HL-60/S4 treated with phorbol 12-myristate 13-acetate at 8.2 ng/mL for 4 days and 3 days (cell line): ENCODE data around the gene OSBPL9.
"Not testable (repeated sequence)": the region's sequence is repeated elsewhere in the genome, so short reads cannot be mapped to it uniquely, and the experiment has no call there.

Experiments used
- in situ Hi-C: fragments of 300-500 bp; cut with MboI; formaldehyde crosslinking; loops from 2 replicates; pipeline ENCODE4 v1.15.0; 2022; ENCODE audit warnings: low sequenced_read_pairs

OSBPL9 gene

DNA sequence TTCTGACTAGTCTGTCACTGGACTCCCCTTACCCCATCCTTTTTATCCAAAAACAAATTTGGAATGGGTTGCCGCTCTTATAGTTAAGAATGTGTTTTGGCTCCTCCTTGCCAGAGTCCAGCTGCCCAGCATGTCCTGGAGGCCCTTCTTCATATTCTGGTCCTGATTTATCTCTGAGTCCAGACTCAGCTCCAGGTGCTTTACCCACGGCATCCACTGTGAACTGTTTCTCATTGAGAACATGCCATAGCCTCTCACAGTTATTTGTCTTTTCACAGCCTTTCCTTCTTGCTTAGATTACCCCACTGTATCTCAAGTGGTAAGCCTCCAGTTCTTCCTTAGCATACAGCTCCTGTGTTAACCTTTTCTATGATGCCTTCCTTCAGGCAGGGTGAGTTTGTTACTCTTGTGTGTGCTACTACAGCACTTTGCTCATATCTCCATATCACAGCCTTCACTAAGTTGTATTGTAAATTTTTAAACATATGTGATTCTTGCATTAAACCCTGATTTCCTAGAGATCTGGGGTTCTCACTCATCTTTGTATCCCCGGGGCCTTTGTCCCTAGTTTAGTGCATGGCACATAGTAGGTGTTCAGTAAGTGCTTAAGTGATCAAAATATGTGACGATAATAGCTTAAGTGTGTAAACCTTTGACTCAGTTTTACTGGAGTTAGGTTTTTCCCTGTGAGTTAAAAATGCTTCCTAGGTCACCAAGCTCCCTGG, 116.0 kb downstream of the OSBPL9 start:
- in situ Hi-C loops = no loop called here

DNA sequence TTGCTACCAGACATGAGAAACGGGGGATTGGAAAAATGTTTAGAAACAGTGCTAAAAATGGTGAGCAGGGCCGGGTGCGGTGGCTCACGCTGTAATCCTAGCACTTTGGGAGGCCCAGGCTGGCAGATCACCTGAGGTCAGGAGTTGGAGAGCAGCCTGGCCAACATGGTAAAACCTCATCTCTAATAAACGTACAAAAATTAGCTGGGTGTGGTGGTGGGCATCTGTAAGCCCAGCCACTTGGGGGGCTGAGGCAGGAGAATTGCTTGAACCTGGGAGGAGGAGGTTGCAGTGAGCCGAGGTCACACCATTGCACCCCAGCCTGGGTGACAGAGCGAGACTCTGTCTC, 116.5 kb downstream of the OSBPL9 start:
- in situ Hi-C loops = not testable (repeated sequence)

DNA sequence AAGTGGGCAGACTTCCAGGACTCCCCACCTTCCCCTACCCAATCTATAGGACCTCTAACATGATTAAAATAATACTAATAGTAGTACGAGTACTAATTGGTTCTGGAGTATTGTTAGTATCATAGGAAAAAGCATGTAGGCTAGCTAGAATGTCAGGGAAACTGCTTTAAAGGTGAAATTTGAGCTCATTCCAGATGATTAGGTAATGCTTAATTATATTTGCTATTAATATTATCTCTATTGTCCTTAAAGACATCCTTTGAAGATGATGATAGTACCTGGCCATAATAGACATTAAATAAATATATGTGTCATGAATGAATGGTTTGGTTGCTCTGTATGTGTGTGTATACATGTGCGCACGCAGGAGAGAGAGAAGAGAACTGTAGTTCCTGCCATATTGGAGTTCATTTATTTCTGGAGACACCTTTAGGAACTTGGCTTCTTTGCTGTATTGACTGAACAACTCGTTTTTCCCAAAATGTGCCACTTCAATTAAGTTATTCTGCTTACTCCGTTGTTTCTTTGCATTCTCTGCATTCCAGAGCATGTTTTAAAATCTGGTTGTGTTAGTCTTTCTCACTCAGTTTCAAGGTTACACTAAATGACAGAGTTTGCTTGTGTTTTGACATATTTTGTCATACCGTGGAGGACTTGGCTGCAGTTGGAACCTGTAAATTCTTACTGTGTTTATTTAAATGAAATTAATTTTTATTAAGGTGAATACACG, 117.1 kb downstream of the OSBPL9 start:
- in situ Hi-C loops = no loop called here

DNA sequence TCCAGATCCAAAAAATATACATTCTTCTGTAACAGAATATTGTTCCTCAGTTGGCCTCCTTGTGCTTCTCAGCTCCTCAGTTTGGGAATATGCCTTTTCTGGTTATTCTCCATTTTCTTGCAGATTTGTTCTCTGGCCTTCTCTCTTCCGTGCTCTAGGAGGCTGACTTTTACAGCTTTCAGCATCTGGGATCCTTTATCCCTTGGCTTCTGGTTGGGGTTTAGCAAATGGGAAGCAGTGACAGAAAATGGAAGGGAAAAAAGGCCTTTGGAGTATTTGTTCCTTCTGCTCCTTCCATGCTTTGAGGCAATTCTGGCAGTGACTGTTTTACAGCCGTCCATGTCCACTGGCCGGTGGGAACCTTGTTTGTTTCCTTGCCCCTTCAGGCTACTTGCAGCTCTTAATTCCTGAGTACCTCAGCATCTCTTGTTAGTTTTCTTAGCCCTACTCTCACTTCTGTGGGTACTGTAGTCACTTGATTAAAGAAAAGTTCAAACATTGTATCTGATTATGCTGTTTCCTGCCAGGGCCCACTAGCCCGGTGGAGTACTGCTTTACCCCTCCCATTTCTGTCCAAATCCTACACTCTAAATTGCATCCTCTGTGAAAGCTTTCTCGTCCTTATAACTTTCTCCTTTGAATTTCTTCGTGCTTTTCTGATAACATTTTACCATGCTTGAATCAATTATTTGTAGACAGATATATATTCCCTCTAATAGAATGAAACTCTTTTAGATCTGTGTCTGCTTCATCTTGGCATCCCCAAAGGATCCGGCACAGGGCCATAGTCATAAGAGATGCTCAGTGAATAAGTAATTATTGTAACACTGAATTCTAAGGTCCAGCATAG, 118.2 kb downstream of the OSBPL9 start:
- in situ Hi-C loops = no loop called here

DNA sequence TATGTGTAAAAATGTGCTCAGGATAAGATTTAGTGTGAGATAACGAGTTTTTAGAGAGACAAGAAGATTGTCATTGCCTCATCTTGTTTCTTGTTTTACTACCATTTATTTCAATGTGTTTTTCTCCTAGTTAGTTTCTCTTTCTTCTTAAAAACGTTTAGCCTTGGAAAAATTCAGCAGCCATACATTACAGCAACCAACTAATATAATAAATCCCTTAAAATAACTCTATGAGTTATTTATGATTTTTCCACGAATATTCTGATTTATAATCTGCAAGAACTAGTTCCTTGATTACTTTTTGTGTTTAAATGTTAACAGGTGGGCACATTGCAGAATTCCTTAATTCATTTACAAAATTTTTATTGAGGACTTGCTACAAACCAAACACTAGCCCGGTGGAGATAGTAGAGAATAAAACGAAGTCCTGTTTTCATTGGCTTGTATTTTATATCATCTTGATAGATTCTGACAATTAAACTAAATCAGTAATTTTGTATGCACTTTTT, 118.9 kb downstream of the OSBPL9 start:
- in situ Hi-C loops = no loop called here

DNA sequence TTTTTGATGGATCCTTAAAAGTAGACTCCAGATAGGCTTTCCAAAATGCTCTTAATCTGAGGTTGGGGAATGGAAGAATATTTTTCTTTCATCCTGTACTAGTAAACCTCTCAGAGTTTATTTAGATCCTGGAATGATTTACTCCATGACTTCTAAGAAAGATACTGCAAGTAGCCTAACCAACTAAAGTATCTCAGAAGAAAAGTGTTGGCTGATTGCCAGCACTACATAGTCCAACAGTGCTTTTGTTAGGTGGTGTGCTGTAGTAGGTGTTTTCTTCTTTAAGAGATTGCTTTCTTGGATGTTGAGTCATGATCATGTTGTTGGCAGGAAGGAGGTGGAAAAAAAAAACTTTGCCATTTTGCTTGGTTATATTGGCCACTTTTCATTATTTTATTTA, 119.8 kb downstream of the OSBPL9 start:
- in situ Hi-C loops = no loop called here

DNA sequence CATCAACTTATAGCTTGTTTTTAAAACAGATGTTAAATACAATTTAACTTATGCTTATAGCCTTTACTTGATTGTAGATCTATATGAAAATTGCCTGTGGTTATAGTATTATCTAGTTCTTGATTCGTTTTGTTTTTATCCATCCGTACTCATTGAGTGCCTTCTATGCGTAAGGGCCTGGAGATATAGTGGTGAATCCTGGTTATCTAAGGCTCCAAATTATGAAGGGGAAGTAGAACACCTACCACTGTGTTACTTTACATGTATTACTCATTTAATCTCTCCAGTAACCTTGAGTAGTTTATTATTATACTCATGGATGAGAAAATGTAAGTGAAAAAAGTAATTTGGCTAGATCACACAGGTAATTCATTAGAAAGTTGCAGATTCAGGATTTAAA, 121.8 kb downstream of the OSBPL9 start:
- in situ Hi-C loops = no loop called here

DNA sequence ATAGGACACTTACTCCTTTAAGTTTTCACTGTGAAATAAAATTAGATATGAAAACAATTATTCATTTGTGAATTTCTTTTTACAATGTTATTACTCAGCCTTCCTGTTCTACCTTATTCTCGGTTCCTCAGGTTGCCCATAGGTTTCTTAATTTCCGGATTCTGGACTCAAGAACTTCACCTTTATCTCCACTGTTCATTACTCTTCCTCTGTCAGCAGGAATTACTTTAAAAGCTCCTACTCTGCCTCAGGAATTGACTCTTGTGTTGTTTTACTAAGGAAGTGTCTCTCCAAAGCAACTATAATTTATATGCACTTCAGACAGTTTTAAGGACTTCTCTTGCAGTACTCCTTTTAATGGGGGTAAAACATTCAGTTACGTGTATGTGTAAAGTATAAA, 123.8 kb downstream of the OSBPL9 start:
- in situ Hi-C loops = no loop called here

DNA sequence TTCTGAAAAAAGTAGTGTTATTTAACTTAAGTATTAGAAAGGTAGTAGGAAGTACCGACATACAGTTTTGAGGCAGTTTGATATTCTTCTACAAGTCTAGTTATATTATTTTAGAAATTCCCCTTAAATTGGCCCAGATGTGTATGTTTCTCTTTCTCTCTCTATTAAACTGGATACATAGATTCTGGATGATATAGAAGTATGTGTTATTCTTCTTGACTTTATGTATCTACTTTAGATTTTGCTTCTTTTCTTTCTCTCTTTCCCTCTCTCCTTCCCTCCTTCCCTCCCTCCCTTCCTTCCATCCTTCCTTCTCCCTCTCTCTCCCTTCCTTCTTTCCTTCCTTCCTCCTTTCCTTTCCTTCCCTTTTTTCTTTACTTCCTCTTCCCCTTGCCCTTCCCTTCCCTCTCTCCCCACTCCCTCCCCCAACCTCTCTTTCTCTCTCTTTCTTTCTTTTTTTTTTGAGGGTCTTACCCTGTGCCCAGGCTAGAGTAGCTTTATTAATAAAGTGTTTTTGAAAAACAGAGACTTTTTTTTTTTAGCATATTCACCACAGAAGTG, 124.3 kb downstream of the OSBPL9 start:
- in situ Hi-C loops = no loop called here

DNA sequence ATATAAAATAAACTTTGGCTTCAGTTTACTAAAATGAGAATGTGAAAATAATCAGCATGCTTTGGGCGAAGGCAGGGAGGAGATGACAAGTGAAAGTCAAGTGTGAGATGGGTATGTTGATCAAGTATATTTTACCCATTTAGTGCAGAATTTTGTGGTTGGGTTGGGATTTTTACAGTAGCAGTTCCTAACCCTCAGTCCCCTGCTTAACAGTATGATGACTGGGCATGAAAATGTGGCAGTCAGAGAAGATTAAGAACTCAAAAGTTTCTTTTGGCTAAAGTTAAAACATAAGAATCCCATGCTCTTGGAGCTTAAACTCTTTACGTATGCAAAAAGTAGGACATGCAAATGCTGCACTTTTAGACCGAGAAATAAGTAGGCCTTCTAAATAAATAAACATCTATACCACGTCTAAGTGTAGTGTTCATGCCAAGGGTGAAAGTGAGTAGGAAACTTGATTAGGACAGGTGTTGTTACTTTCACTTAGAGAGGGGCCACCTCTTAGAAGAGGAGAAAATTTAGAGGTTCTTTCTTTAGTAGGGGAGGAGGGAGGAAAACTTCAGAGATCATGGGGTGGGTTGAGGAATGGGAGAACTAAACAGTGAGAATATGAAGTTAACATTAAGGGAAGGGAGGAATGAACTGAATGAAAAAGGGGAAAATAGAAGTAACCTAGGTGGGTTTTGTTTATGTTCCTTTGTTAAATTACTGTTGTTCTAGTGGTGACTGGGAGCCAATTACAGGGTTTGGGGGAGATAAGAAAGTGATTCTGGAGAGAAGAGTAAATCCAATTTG, 127.8 kb downstream of the OSBPL9 start:
- in situ Hi-C loops = no loop called here

DNA sequence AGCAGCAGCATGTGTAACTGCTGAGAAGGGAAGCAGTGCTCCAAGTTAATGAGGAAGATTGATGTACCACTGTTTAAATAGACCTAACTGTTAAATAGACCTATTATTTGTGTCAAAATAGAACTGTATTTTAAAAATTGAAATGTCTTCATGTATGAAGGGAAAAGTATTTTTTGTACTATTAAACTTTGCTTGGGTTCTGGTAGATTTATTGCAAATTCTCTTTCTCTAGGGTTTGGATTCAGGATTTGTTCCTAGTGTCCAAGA, 128.3 kb downstream of the OSBPL9 start:
- in situ Hi-C loops = no loop called here

DNA sequence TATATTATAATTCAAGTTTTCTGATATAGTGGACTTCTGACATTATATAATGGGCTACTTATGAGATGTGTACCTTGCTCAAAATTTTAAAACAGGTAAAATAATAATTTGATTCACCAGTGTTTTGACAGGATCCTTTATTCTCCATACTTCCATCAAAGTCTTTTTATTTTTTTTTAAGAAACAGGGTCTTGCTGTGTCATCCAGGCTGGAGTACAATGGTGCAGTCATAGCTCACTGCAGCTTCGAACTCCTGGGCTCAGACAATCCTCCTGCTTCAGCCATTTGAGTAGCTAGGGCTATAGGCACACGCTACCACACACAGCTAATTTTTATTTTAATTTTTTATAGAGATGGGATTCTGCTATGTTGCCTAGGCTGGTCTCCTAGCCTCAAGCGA, 132.3 kb downstream of the OSBPL9 start:
- in situ Hi-C loops = no loop called here

DNA sequence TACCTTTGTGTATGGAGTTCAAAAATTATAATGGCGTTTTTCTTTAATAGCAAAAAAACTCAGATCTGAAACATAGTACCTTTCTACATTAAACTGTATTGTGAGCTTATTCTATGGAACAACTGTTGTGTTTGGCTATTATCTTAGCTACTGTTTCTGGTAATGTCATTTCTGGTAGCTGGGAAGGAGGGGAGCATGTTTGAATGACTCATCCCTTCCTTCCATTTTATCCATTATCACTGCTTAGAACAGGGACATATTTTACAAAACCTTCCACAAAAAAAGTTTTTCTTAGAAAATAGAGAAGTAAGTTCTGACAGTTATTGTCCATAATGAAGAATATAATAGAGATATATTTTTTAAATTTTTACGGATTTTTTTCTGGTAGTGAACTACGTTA, 133.3 kb downstream of the OSBPL9 start:
- in situ Hi-C loops = no loop called here

DNA sequence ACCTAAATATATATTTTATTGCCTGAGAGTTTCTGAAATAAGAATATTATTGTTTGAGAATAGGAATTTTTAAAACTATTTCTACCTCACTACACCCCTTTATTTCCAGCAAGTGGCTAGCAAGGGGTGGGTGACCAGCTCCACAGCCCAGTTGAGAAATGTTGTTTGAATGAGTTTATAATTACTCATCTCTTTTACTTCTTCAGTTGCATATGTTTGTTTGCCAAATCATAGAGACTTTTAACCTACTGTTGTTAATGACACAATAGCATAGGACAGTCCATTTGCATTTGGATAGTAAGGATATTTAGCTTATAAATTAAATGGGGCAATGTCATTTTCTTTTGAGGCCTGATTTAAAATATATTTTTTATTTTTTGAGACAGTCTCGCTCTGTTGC, 133.8 kb downstream of the OSBPL9 start:
- in situ Hi-C loops = no loop called here

DNA sequence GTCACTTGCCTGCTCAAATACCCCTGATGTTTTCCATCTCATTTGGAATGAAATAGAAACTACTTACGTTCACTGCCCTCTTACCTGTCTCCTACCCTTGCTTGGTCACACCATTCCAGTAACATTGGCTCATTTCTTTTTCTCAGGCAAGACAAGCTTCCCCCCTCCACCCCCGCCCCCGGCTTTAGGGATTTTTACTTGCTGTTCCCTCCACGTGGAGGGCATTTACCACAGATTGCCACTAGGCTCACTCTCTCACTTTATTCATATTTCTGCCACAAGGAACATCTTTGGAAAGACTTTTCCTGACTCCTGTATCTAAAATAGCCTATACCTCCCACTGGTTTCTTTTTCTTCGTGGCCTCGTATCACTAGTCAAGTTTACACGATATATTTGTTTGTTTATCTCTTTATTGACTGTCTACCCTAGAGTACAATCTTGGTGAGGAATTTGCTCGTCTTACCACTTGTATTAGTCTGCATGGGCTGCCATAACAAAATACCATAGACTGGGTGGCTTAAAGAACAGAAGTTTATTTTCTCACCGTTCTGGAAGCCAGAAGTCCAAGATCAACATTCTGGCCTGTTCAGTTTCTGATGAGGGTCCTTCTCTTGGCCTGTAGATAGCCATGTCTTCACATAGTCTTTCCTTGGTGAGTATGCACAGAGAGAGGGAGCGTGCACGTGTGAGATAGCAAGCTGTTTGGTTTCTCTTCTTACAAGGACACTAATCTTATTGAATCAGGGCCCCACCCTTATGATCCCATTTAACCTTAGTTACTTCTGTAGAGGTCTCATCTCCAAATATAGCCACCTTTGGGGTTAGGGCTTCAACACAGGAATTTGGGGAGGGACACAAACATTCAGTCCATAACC, 135.4 kb downstream of the OSBPL9 start:
- in situ Hi-C loops = no loop called here

DNA sequence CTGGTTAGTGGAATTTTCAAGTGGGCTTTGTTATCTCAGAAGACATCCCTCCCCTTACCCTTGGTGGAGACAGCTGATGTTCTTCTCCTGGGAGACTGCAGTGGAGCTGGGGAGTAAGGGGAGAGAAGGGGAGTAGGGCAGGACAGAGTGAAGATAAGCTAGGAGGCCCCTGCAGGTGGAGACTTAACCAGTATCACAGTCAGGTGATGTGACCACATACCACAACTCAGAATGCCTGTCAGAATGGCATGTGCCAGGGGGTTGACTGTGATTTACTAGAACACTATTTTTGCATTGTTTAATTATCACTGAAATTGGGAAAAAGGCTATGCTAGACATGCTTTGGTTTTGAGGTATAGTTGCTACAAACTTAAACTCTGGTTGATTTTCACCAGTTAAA, 137.1 kb downstream of the OSBPL9 start:
- in situ Hi-C loops = no loop called here

DNA sequence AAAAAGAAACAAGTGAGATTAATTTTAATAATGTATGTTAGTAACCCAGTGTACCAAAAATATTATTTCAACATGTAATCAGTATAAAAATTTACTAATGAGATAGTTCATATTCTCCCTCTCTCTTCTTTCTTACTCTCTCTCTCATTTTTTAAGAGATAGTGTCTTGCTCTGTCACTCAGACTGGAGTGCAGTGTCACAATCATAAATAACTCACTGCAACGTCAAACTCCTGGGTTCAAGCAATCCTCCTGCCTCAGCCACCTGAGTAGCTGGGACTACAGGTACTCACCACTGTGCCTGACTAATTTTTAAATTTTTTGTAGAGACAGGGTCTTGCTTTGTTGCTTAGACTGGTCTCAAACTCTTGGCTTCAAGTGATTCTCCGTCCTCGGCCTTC, 137.8 kb downstream of the OSBPL9 start:
- in situ Hi-C loops = no loop called here

DNA sequence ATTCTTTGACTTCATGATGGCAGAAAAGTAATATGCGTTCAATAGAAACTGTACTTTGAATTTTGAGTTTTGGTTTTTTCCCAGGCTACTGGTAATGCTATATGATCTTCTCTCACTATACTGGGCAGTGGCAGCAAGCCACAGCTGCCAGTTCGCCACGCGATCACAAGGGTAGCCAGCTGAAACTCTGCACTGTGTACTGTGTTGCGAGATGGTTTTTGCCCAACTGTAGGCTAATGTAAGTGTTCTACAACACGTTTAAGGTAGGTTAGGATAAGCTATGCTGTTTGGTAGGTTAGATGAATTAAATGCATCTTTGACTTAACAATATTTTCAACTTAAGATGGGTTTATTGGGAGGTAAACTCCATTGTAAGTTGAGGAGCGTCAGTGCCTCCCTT, 138.5 kb downstream of the OSBPL9 start:
- in situ Hi-C loops = no loop called here

DNA sequence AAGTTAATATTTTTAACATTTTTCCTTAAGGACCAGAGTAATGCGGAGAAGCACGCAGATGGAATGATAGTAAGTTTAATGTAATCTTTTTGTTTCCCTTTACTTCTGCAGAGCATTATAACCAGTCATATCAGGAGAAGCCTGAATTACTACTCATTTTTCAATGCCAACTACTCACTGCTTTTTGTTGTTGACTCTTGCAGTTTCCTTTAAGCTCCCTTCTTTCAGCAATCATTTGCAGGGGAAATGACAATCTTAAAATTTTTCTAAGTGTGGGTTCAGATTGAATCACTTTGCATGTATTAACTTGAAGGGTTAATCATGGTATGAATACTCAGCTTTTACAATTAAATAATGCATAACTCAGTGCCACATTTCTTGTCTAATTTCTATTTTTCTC, 139.4 kb downstream of the OSBPL9 start:
- in situ Hi-C loops = no loop called here

DNA sequence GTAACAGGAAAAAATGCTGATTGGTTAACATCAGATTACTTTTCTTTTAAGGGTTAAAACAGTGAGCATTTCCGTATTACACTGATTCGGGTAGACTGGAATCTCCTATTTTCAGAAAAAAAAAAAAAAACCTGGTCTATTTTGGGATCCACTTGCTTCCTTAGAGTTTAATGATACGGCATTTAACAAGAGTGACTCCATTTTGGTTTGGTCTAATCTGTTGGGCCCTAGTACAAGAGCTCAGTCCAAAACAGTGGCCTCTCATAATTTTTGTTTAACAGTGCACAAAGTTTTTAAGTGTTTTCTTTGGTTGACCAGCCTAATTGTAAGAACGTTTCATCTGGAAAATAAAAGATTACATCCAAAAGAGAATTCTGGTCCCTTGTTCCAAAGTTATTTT, 141.4 kb downstream of the OSBPL9 start:
- in situ Hi-C loops = no loop called here
